Caco-2 (cell line): Measurements from ENCODE around the gene ACRBP. TPM values are rescaled to one million over a fixed set of nuclear protein-coding genes. Genes with fewer than 3 reads are reported as not detected.

Experiments used
- BruUV-seq: library from RNA; stranded (reverse); fragments of 400-500 nt; replicated peaks from 2 replicates; lab custom pipeline; 2021; lab: Mats Ljungman, UMichigan
- CTCF ChIA-PET: fragments of 300-600 bp; sonication (Branson Sonifier 250); formaldehyde crosslinking; loops from one replicate; lab custom pipeline; 2022; ENCODE audit warnings: antibody characterized with exemption; lab: Charles Lee
- POLR2A ChIA-PET: fragments of 300-600 bp; sonication (Branson Sonifier 250); formaldehyde crosslinking; loops from one replicate; lab custom pipeline; 2022; ENCODE audit warnings: antibody characterized with exemption; lab: Charles Lee
- DNase-seq, 2 experiments: peaks; one replicate each; pipeline versions ENCODE4 v3.0.0 to v3.0.0-alpha.2; 2020 to 2022
- H3K27me3 ChIP-seq: replicated peaks from 2 replicates; pipeline ENCODE4 v1.6.0; 2011; ENCODE audit warnings: low read length; ENCODE audit not compliant: control insufficient read depth, insufficient read depth
- H3K36me3 ChIP-seq: 2 replicates; pipeline ENCODE4 v1.5.1; 2011; ENCODE audit warnings: low read length; ENCODE audit not compliant: control insufficient read depth, insufficient read depth
- H3K4me1 ChIP-seq: fragments of 250-450 bp; sonication (Bioruptor Pico); 2 replicates; pipeline ENCODE4 v1.5.1; 2020; ENCODE audit warnings: mild to moderate bottlenecking
- H3K4me3 ChIP-seq: 2 replicates; pipeline ENCODE4 v1.5.1; 2011; ENCODE audit warnings: low read depth, mild to moderate bottlenecking, control low read depth, low read length
- H3K9me3 ChIP-seq: fragments of 250-450 bp; sonication (Bioruptor Pico); 2 replicates; pipeline ENCODE4 v1.5.1; 2020; ENCODE audit warnings: mild to moderate bottlenecking, moderate library complexity
- H3K27ac Mint-ChIP-seq: one replicate; pipeline ENCODE4 v1.8.0; 2022; ENCODE audit warnings: mixed read lengths; ENCODE audit not compliant: unreplicated experiment
- H3K27me3 Mint-ChIP-seq: one replicate; pipeline ENCODE4 v1.8.0; 2022; ENCODE audit warnings: mixed read lengths; ENCODE audit not compliant: insufficient read depth, unreplicated experiment
- H3K36me3 Mint-ChIP-seq: one replicate; pipeline ENCODE4 v1.8.0; 2022; ENCODE audit warnings: mild to moderate bottlenecking, mixed read lengths; ENCODE audit not compliant: insufficient read depth, unreplicated experiment
- H3K4me1 Mint-ChIP-seq: one replicate; pipeline ENCODE4 v1.8.0; 2022; ENCODE audit warnings: low read depth, mixed read lengths; ENCODE audit not compliant: unreplicated experiment
- H3K4me3 Mint-ChIP-seq: one replicate; pipeline ENCODE4 v1.8.0; 2022; ENCODE audit warnings: mild to moderate bottlenecking, moderate library complexity, mixed read lengths; ENCODE audit not compliant: unreplicated experiment
- H3K9me3 Mint-ChIP-seq: one replicate; pipeline ENCODE4 v1.8.0; 2022; ENCODE audit warnings: mixed read lengths; ENCODE audit not compliant: unreplicated experiment
- intact Hi-C: fragments of 100-400 bp; cut with micrococcal nuclease; formaldehyde crosslinking; loops from one replicate; pipeline ENCODE4 v1.10.0; 2022; ENCODE audit not compliant: unreplicated experiment
- total RNA-seq: library from RNA; stranded (reverse); gene quantifications from 2 replicates; pipeline ENCODE4 v1.2.3, GENCODE V29; 2022
- TF ChIP-seq, protein P1 (sequence below), 2 experiments: fragments of 200-600 bp in 1 of 2; IDR thresholded peaks; 1 replicate in 1 of 2; 2 replicates in 1 of 2; pipeline versions ENCODE4 v1.5.1 to v1.8.0; 2011 to 2022; ENCODE audit warnings: antibody characterized with exemption in 1 of 2, control low read depth in 1 of 2, inconsistent platforms in 1 of 2, low read depth in 1 of 2, low read length in 1 of 2, mild to moderate bottlenecking in 1 of 2, moderate library complexity in 1 of 2; ENCODE audit not compliant: insufficient read depth in 1 of 2, severe bottlenecking in 1 of 2, unreplicated experiment in 1 of 2

Gene ACRBP
- total RNA-seq, 1 experiment from 2014 or later: 0.73 TPM

DNA sequence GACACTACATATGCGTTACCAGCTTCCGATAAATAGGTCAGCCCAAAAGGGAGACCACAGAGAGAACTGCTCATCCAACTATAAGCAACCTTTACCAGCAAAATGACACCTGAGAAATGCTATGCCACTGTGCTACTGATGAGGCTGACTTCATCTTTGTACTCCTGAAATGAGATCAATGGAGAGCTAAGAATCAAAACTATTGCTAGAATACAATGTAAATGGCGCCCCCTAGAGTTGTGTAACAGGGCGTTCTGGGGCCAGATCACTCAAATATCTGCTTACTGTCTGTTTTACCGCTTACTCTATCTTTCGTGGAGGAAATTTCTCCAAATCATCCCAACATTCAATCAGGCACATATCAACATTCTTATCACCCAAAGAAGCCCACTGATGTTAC is 37.4 kb upstream of the ACRBP start:
- no peak overlapping the region for H3K4me3 ChIP-seq
- Mint-ChIP-seq H3K36me3 (peaks cover 72% of the 10 kb centered on the region), H3K4me3 (no peak overlapping the region), H3K4me1 (peaks cover 22% of the 10 kb centered on the region), H3K9me3 (no peaks in the 10 kb centered on the region), H3K27ac (peak overlapping the region; percentile 17), H3K27me3 (no peaks in the 10 kb centered on the region)
- no peaks in the 10 kb centered on the region for H3K9me3 ChIP-seq
- DNase-seq: peak in 1 of 2 experiments; percentile 56
- no peaks in the 10 kb centered on the region for H3K27me3 ChIP-seq
- no peaks in the 10 kb centered on the region for H3K36me3 ChIP-seq
- intact Hi-C loops: loop anchor here (1.0 kb wide), 1 partner anchor 17 kb away; no protein-coding TSS in a partner anchor
- BruUV-seq: no TSS peak
- CTCF ChIA-PET: interaction anchor here (0.6 to 1.0 kb wide), 7 partner anchors 14 to 150 kb away, joined by 3 to 10 read pairs (median 6); partner anchors contain the start of genes ACRBP, COPS7A and PTMS
- TF ChIP-seq, protein P1, sequence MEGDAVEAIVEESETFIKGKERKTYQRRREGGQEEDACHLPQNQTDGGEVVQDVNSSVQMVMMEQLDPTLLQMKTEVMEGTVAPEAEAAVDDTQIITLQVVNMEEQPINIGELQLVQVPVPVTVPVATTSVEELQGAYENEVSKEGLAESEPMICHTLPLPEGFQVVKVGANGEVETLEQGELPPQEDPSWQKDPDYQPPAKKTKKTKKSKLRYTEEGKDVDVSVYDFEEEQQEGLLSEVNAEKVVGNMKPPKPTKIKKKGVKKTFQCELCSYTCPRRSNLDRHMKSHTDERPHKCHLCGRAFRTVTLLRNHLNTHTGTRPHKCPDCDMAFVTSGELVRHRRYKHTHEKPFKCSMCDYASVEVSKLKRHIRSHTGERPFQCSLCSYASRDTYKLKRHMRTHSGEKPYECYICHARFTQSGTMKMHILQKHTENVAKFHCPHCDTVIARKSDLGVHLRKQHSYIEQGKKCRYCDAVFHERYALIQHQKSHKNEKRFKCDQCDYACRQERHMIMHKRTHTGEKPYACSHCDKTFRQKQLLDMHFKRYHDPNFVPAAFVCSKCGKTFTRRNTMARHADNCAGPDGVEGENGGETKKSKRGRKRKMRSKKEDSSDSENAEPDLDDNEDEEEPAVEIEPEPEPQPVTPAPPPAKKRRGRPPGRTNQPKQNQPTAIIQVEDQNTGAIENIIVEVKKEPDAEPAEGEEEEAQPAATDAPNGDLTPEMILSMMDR (IDR thresholded peaks at IDR 0.05; ENCODE audit: insufficient read depth in 1 of 2, low read depth in 1 of 2, low read length in 1 of 2, severe bottlenecking in 1 of 2, unreplicated experiment in 1 of 2): peak; percentile 50 to 68
- H3K4me1 ChIP-seq: peaks cover 7% of the 10 kb centered on the region; the same call in 1 of the 2 replicates
- POLR2A ChIA-PET: no interaction called here

DNA sequence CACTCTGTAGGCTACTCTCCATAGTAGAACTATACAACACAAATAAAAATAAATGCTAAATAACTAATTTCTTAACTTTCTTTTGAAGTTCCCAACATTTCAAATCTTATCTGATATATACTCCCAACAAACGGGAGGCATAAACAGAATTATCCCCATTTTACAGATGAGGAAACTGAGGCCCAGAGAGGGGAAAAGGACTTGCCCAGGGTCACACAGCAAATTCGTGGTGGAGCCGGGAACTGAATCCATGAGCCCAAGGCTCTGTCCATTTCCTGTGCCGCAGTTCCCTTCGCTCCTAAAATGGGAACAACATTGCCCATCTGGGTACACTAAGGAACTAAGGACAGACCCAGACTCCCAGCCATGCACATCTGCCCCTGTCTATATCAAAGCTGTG is 29.7 kb upstream of the ACRBP start:
- Mint-ChIP-seq H3K9me3 (no peaks in the 10 kb centered on the region), H3K36me3 (peaks cover 97% of the 10 kb centered on the region), H3K4me3 (no peak overlapping the region), H3K27ac (no peak overlapping the region), H3K27me3 (no peaks in the 10 kb centered on the region), H3K4me1 (no peaks in the 10 kb centered on the region)
- Histone ChIP-seq H3K36me3 (peaks cover 8% of the 10 kb centered on the region), H3K4me1 (no peaks in the 10 kb centered on the region), H3K4me3 (no peak overlapping the region), H3K9me3 (no peaks in the 10 kb centered on the region), H3K27me3 (no peaks in the 10 kb centered on the region; the same call in 1 of the 2 replicates)
- TF ChIP-seq, protein P1 (IDR thresholded peaks at IDR 0.05; ENCODE audit: insufficient read depth in 1 of 2, low read depth in 1 of 2, low read length in 1 of 2, severe bottlenecking in 1 of 2, unreplicated experiment in 1 of 2): no peak
- DNase-seq: no peak
- intact Hi-C loops: no loop called here
- no TSS peak for BruUV-seq
- ChIA-PET CTCF (no interaction called here), POLR2A (no interaction called here)

DNA sequence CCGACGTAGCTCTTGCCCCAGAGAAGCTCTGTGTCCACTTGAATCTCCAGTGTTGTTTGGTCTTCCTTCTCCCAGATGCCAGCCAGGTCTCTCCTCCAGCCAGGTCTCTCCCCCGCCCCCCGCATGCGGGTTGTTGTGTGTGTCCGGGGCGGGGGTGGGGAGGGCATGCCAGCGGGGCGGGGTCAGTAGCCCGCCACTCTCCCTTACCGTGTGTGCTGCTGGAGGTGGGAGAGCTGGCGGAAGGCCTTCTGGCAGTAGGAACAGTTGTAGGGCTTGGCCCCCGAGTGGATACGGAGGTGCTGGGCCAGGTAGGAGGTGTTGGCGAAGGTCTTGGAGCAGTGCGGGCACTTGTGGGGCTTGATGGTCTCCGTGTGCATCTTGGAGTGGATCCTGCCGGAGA is 24.9 kb upstream of the ACRBP start:
- POLR2A ChIA-PET: no interaction called here
- BruUV-seq: no TSS peak
- peaks cover 10% of the 10 kb centered on the region for H3K36me3 ChIP-seq
- H3K4me3 Mint-ChIP-seq: no peak overlapping the region
- H3K4me1 Mint-ChIP-seq: no peaks in the 10 kb centered on the region
- no peaks in the 10 kb centered on the region for H3K9me3 ChIP-seq
- no peaks in the 10 kb centered on the region for H3K4me1 ChIP-seq
- DNase-seq: no peak
- H3K27ac Mint-ChIP-seq: no peak overlapping the region
- CTCF ChIA-PET: no interaction called here
- intact Hi-C loops: no loop called here
- no peaks in the 10 kb centered on the region for H3K27me3 Mint-ChIP-seq
- peaks cover 97% of the 10 kb centered on the region for H3K36me3 Mint-ChIP-seq
- H3K4me3 ChIP-seq: no peak overlapping the region
- no peaks in the 10 kb centered on the region; the same call in 1 of the 2 replicates for H3K27me3 ChIP-seq
- TF ChIP-seq, protein P1 (IDR thresholded peaks at IDR 0.05; ENCODE audit: insufficient read depth in 1 of 2, low read depth in 1 of 2, low read length in 1 of 2, severe bottlenecking in 1 of 2, unreplicated experiment in 1 of 2): no peak
- no peaks in the 10 kb centered on the region for H3K9me3 Mint-ChIP-seq
